ENCODE results near the gene SCGB3A1.

The SCGB3A1 gene

GRCh38 chr5:180603076-180603594 is 11.8 kb upstream of the SCGB3A1 start:
- no peak for DNase-seq

DNA sequence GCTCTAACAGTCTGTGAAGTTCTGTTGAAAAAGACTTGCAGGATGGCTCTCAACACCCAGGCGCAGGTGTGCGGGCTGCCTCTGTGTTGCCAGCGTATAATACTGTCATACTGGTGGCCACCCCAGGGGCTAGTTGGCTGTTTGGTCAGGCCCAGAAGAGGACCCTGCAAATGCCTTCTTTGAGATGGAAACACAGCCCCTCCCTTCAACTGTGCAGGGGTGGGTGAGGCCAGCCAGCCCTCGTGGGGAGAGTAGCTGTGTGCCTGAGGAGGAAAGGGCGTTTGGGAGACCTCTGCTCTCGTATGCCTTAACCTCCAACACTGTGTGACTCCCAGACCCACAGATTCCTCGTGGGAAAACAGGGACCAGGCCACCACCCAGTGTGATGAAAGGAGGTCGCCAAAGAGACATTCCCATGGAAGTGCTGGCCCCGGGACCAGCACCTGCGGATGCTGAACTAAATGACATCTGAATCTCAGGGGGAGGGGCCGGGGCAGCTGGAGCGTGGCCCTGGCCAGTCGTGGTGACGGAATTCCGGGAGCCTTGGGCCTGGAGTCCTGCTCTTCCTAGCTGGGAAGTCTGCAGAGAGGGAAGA is 11.3 kb upstream of the SCGB3A1 start:
- no peak for DNase-seq

GRCh38 chr5:180601591-180602480 is 10.5 kb upstream of the SCGB3A1 start:
- no peak for DNase-seq

DNA sequence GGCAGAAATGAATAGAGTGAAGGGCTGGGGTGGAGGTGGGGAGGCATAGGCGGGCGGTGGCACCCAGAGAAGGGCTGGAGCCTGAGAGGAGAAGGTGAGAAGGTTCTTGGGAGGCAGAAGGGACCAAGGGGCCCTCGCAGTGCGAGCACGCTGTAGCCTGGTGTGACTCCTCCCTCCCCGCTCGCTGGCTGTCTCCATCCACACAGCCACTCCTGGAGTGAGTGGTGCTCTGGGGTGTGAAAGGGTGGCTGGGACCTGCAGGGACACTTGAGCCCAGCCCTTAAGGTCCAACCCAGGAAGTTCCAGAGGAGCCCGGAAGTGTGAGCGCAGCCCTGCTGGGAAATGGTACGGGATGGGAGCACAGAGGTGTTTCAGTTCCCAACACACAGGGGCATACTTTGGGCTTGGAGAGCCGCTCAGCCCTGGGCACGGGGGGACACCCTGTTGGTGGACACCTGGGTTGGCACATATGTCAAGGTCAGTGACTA is 9.3 kb upstream of the SCGB3A1 start:
- DNase-seq, result no peak

DNA sequence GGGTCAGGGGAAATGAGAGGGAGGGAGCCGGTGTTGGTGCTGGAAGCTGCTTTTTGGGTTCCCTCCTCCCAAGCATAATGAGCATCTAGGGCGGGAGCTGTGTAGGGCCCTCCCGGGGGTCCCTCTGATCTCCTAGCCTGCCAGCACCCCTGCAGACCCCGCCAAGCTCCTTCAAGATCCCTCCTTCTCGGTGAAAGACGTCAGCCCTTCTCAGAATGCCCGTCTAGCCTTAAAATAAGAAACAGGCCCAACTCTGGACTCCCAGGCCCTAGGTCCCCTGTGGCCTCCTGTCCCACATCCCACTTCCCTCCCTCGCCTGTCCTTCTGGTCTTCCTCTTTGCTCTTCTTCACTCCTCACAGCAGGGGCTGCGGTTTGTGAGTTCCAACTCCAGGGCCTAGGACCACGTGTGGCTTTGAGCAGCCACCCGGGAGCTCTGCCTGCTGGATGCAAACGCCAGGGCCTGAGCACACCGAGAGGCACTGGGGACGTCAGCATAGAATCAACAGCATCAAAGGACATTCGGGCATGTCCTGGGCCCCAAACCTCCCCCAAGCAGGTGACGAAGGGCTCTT is 8.8 kb upstream of the SCGB3A1 start:
- DNase-seq, result no peak

- DNase-seq, result no peak
Observed at GRCh38 chr5:180599590-180599914, 8.3 kb upstream of the SCGB3A1 start.

DNA sequence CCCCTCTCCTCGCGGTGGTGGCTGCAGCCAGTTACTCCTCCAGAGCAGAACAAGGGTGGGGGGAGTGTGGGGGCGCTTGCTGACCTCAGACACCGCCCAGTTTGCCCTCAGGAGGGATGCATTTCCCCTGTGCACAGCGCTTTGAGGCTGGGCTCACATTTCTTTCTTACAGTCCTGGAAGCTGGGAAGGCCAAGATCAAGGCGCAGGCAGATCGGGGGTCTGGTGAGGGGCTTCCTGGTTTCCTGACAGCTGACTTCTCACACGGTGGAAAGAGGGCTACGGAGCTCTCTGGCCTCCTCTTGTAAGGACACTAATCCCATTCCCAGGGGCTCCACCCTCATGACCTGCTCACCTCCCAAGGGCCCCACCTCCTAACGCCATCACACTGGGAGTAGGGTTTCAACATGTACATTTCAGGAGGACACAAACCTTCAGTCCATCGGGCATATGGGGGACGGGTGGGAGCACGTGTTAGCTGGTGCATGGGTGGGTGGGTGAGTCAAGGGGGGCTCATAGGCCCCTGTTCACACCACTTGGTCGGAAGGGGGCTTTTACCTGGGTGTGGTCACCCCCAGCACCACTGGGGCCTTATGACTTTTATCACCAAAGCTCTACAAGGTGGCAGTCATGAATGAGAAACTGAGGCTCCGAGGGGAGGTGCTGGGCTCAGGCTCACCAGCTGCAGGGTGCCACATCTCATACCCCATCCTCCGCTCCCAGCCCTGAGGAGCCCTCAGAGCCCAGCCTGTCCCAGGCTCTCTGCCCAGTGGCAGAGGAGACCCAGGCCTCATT is 7.7 kb upstream of the SCGB3A1 start:
- no peak for DNase-seq

- DNase-seq, result no peak
Observed at GRCh38 chr5:180598316-180598701, 7.0 kb upstream of the SCGB3A1 start.

GRCh38 chr5:180596668-180597231 is 5.5 kb upstream of the SCGB3A1 start:
- DNase-seq, result no peak

DNA sequence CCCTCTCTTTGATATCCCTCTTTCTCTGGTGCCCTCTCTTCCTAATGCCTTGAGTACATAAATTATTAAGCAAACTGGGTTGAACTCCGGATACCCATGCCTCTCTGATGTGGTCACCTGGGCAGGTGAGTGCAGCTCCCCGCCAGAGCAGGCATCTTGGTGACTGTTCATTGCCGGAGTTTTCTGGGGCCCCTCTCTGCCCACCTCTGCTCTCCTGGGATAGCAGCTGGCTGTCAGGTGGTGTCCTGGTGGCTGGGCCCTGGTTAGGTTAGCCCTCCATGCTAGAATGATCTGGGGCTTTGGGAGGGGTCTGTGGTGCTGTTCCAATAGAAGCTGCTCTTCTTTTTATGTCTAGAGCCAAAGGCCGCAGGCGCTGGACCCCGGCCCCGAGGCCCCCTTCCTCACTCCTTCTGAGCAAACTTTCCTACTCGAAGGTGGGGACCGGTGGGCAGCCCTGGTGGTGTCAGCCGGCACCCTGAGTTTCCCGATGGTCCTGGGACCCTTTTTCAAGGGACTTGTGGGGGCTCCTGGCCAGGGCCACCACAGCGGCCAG is 4.9 kb upstream of the SCGB3A1 start:
- DNase-seq, result no peak

GRCh38 chr5:180595381-180596114 is 4.2 kb upstream of the SCGB3A1 start:
- DNase-seq, result no peak

- no peak for DNase-seq
Observed at GRCh38 chr5:180595046-180595379, 3.7 kb upstream of the SCGB3A1 start.

DNA sequence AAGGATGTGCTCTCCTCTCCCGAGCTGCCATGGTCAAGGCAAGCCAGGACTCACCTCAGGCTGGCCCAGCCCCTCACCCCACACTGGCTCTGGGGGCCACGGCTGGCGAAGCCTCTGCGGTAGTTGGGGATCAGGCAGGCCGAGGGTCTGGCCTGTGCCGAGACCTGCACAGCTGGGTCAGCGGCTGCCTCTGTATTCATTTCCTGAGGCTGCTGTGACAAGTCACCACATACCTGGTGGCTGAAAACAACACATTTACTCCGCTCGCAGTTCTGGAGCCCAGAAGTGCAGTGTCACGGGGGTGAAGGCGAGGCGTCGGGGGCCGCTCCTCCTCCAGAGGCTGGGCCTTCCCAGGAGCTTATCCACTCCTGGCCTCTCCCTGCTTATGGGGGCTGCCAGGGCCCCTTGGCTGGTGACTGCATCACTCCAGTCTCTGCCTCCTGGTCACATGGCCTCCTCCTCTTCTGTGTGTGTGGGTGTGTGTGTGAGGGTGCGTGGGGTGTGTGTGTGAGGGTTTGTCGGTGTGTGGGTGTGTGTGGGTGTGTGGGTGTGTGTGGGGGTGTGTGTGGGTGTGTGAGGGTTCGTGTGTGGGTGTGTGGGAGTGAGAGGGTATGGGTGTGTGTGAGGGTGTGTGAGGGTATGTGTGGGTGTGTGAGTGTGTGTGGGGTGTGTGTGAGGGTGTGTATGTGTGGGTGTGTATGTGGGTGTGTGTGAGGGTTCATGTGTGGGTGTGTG is 3.2 kb upstream of the SCGB3A1 start:
- no peak for DNase-seq

DNA sequence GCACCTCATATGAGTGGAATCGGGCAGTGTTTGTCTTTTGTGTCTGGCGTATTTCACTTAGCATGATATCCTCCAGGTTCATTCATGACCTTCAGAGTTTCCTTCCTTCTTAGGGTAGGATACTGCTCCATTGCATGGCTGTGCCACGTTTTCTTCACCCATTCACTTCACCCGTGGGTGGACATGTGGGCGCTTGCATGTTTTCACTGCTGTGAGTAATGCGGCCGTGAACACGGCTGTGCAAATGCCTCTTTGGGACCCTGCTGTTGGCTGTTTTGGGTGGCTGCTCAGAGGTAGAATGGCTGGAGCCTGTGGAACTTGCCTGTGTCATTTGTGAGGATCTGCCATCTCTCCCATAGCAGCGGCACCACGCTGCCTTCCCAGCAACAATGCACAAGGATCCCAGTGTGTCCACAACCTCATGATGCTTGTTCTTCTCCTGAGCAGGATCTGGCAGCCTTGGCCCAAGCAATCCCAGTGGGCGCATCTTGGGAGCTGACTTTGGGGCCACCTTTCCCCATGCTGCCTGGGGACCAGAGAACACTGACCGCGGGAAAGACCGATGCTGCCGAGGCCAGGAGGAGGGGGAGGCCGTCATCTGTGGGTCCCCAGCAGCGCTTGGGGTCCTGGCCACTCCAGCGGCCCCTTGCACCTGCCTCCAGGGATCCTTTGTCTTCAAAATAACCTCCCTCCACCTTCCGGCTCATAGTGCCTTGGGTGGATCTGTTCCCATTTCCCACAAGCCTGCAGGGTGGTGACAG is 2.3 kb upstream of the SCGB3A1 start:
- DNase-seq, result no peak

DNA sequence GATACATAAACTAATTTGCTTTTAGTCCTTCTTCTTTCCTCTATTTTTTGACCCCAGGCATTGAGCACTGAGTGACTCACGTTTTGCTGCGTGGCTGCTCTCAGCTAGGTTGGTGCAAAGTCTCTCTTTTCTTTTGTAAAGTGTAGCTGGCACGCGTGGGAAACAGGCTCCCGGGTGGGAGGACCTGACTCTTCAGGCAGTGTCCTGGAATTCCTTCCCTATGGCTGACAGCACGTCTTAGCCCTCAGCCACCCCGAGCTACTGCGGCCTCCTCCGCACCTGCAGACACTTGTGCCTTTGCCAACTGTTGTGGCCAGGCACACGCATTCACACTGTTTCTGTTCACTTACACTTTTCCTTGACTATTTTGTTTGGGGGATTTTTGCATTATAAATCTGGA is 877 bp upstream of the SCGB3A1 start:
- DNase-seq, result no peak

GRCh38 chr5:180590543-180591310 is 572 bp downstream of the SCGB3A1 start:
- DNase-seq, result no peak

GRCh38 chr5:180589771-180590542 is 1.3 kb downstream of the SCGB3A1 start:
- DNase-seq, result no peak

DNA sequence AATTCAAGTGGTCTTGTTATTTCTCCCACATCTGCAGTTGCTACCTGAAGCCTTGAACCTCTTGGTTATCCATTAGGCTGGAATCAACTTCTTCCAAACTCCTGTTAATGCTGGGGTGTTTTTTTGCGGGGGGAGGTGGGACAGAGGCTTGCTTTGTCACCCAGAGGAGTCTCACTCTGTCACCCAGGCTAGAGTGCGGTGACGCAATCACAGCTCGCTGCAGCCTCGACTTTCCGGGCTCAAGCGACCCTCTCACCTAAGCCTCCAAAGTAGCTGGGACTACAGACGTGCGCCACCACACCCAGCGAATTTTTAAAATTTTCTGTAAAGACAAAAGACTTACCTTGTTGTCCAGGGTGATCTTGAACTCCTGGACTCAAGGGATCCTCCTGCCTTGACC is 4.4 kb downstream of the SCGB3A1 start:
- no peak for DNase-seq

DNA sequence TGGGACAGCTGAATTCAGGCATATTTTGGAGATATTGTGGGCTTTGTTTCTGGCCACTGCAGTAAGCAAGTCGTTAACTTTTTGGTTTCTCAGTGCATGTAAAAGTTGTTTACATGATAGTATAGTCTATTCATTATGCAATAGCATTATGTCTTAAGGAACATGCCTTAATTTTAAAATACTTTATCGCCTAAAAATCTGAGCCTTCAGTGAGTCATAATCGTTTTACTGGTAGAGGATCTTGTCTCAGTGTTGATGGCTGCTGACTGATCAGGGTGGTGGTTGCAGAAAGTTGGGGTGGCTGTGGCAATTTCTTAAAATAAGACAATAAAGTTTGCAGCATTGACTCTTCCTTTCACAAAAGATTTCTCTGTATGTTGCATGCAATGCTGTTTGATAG is 5.1 kb downstream of the SCGB3A1 start:
- no peak for DNase-seq

Data from EL (cell line).